Measurements from ENCODE around the gene CFAP97D1.

CFAP97D1 gene

GRCh38 chr17:43814714-43815113 lies 34.5 kb downstream of the CFAP97D1 start:
- no peak overlapping the region for H3K27ac ChIP-seq (replicated peaks; ENCODE audit: low read length)
- no peak overlapping the region for H3K4ac ChIP-seq (ENCODE audit: low read length)
- H3K4me1 ChIP-seq (ENCODE audit: control insufficient read depth in 2 of 2, insufficient read depth in 1 of 2, low read depth in 1 of 2, low read length in 2 of 2): no peaks in the 10 kb centered on the region
- H3K18ac ChIP-seq (ENCODE audit: low read length): no peak overlapping the region
- H3K9ac ChIP-seq (ENCODE audit: low read depth, low read length, poor library complexity): no peak overlapping the region
- H2BK12ac ChIP-seq (ENCODE audit: low read length): no peak overlapping the region
- H2BK5ac ChIP-seq (ENCODE audit: low read length): no peak overlapping the region
- H3K23ac ChIP-seq (ENCODE audit: low read depth, low read length, poor library complexity): no peak overlapping the region
- H2AFZ ChIP-seq (ENCODE audit: low read length): no peak overlapping the region
- H3K9me3 ChIP-seq (replicated peaks in 1 of 2; ENCODE audit: control insufficient read depth in 2 of 2, insufficient read depth in 1 of 2, low read depth in 1 of 2, low read length in 2 of 2): no peaks in the 10 kb centered on the region
- no peak overlapping the region for H2BK15ac ChIP-seq (ENCODE audit: low read length)
- no peak for DNase-seq (ENCODE audit: low spot score)
- no peak overlapping the region for H2AK5ac ChIP-seq (ENCODE audit: low read depth, low read length)
- H3K14ac ChIP-seq (ENCODE audit: low read length): no peak overlapping the region
- H3K4me2 ChIP-seq (ENCODE audit: insufficient read depth, low read length, poor library complexity, severe bottlenecking): no peak overlapping the region
- H3K36me3 ChIP-seq (replicated peaks in 1 of 2; ENCODE audit: control insufficient read depth in 2 of 2, insufficient read depth in 2 of 2, low read length in 2 of 2): peaks cover 0 to 10% of the 10 kb centered on the region in 2 donors
- no peak overlapping the region for H4K91ac ChIP-seq (ENCODE audit: low read depth, low read length, poor library complexity)
- H3K79me1 ChIP-seq (ENCODE audit: low read depth, low read length): no peaks in the 10 kb centered on the region
- no peak overlapping the region for H2BK120ac ChIP-seq (ENCODE audit: low read depth, low read length)
- whole genome bisulfite sequencing, 2 donors (ENCODE audit: extremely low coverage in 2 of 2, insufficient read length in 2 of 2, insufficient replicate concordance in 1 of 2): no CpG with 5 or more reads among the region's 1 CpG
- H4K8ac ChIP-seq (ENCODE audit: low read depth, low read length): no peak overlapping the region
- no peak overlapping the region for H3K4me3 ChIP-seq (ENCODE audit: low read length in 2 of 2)
- H3K27me3 ChIP-seq (ENCODE audit: control insufficient read depth in 3 of 3, insufficient read depth in 3 of 3, low read depth in 1 of 3, low read length in 3 of 3): no peaks in the 10 kb centered on the region

- H2AK5ac ChIP-seq (ENCODE audit: low read depth, low read length): no peak overlapping the region
Measured at GRCh38 chr17:43816336-43817320, 36.4 kb downstream of the CFAP97D1 start.

GRCh38 chr17:43817826-43818225 lies 37.6 kb downstream of the CFAP97D1 start:
- Histone ChIP-seq H3K4ac (ENCODE audit: low read length) (no peak overlapping the region), H2AFZ (ENCODE audit: low read length) (no peak overlapping the region), H3K23ac (ENCODE audit: low read depth, low read length, poor library complexity) (no peak overlapping the region), H3K18ac (ENCODE audit: low read length) (no peak overlapping the region), H3K4me2 (ENCODE audit: insufficient read depth, low read length, poor library complexity, severe bottlenecking) (no peak overlapping the region), H3K4me1 (ENCODE audit: control insufficient read depth in 2 of 2, insufficient read depth in 1 of 2, low read depth in 1 of 2, low read length in 2 of 2) (no peaks in the 10 kb centered on the region), H2BK12ac (ENCODE audit: low read length) (no peak overlapping the region), H4K8ac (ENCODE audit: low read depth, low read length) (no peak overlapping the region), H3K9me3 (replicated peaks in 1 of 2; ENCODE audit: control insufficient read depth in 2 of 2, insufficient read depth in 1 of 2, low read depth in 1 of 2, low read length in 2 of 2) (no peaks in the 10 kb centered on the region), H2BK15ac (ENCODE audit: low read length) (no peak overlapping the region), H3K9ac (ENCODE audit: low read depth, low read length, poor library complexity) (no peak overlapping the region), H3K36me3 (replicated peaks in 1 of 2; ENCODE audit: control insufficient read depth in 2 of 2, insufficient read depth in 2 of 2, low read length in 2 of 2) (peaks cover 0 to 8% of the 10 kb centered on the region in 2 donors), H2BK120ac (ENCODE audit: low read depth, low read length) (no peak overlapping the region), H3K27ac (replicated peaks; ENCODE audit: low read length) (no peak overlapping the region), H2AK5ac (ENCODE audit: low read depth, low read length) (no peak overlapping the region), H4K91ac (ENCODE audit: low read depth, low read length, poor library complexity) (no peak overlapping the region), H3K14ac (ENCODE audit: low read length) (no peak overlapping the region), H3K4me3 (ENCODE audit: low read length in 2 of 2) (no peak overlapping the region), H3K79me1 (ENCODE audit: low read depth, low read length) (peaks cover 3% of the 10 kb centered on the region), H3K27me3 (ENCODE audit: control insufficient read depth in 3 of 3, insufficient read depth in 3 of 3, low read depth in 1 of 3, low read length in 3 of 3) (no peaks in the 10 kb centered on the region), H2BK5ac (ENCODE audit: low read length) (no peak overlapping the region)
- DNase-seq (ENCODE audit: low spot score): no peak
- no CpG with 5 or more reads among the region's 9 CpGs for WGBS, 2 donors (ENCODE audit: extremely low coverage in 2 of 2, insufficient read length in 2 of 2, insufficient replicate concordance in 1 of 2)

More at GRCh38 chr17:43816336-43817320, 36.4 kb downstream of the CFAP97D1 start:
- Histone ChIP-seq H4K8ac (ENCODE audit: low read depth, low read length) (no peak overlapping the region), H3K27ac (replicated peaks; ENCODE audit: low read length) (no peak overlapping the region), H3K18ac (ENCODE audit: low read length) (peak overlapping the region; percentile 36), H3K23ac (ENCODE audit: low read depth, low read length, poor library complexity) (no peak overlapping the region), H3K9me3 (replicated peaks in 1 of 2; ENCODE audit: control insufficient read depth in 2 of 2, insufficient read depth in 1 of 2, low read depth in 1 of 2, low read length in 2 of 2) (no peaks in the 10 kb centered on the region), H2BK15ac (ENCODE audit: low read length) (no peak overlapping the region), H2BK120ac (ENCODE audit: low read depth, low read length) (no peak overlapping the region), H4K91ac (ENCODE audit: low read depth, low read length, poor library complexity) (no peak overlapping the region), H2AFZ (ENCODE audit: low read length) (no peak overlapping the region), H3K14ac (ENCODE audit: low read length) (no peak overlapping the region), H3K9ac (ENCODE audit: low read depth, low read length, poor library complexity) (peak overlapping the region; percentile 79), H3K4me2 (ENCODE audit: insufficient read depth, low read length, poor library complexity, severe bottlenecking) (no peak overlapping the region), H3K27me3 (ENCODE audit: control insufficient read depth in 3 of 3, insufficient read depth in 3 of 3, low read depth in 1 of 3, low read length in 3 of 3) (no peaks in the 10 kb centered on the region), H3K4ac (ENCODE audit: low read length) (no peak overlapping the region), H2BK12ac (ENCODE audit: low read length) (peak overlapping the region; percentile 75), H3K4me3 (ENCODE audit: low read length in 2 of 2) (no peak overlapping the region), H2BK5ac (ENCODE audit: low read length) (no peak overlapping the region), H3K4me1 (ENCODE audit: control insufficient read depth in 2 of 2, insufficient read depth in 1 of 2, low read depth in 1 of 2, low read length in 2 of 2) (no peaks in the 10 kb centered on the region), H3K79me1 (ENCODE audit: low read depth, low read length) (peaks cover 3% of the 10 kb centered on the region), H3K36me3 (replicated peaks in 1 of 2; ENCODE audit: control insufficient read depth in 2 of 2, insufficient read depth in 2 of 2, low read length in 2 of 2) (peaks cover 0 to 10% of the 10 kb centered on the region in 2 donors)
- no peak for DNase-seq (ENCODE audit: low spot score)
- no CpG with 5 or more reads among the region's 24 CpGs for WGBS, 2 donors (ENCODE audit: extremely low coverage in 2 of 2, insufficient read length in 2 of 2, insufficient replicate concordance in 1 of 2)

- no peak overlapping the region for H2BK15ac ChIP-seq (ENCODE audit: low read length)
- no peak overlapping the region for H4K8ac ChIP-seq (ENCODE audit: low read depth, low read length)
- H3K9me3 ChIP-seq (replicated peaks in 1 of 2; ENCODE audit: control insufficient read depth in 2 of 2, insufficient read depth in 1 of 2, low read depth in 1 of 2, low read length in 2 of 2): no peaks in the 10 kb centered on the region
- DNase-seq (ENCODE audit: low spot score): no peak
- H3K27me3 ChIP-seq (ENCODE audit: control insufficient read depth in 3 of 3, insufficient read depth in 3 of 3, low read depth in 1 of 3, low read length in 3 of 3): no peaks in the 10 kb centered on the region
- H3K14ac ChIP-seq (ENCODE audit: low read length): no peak overlapping the region
- no peak overlapping the region for H2AFZ ChIP-seq (ENCODE audit: low read length)
- no peak overlapping the region for H3K4me2 ChIP-seq (ENCODE audit: insufficient read depth, low read length, poor library complexity, severe bottlenecking)
- H2BK5ac ChIP-seq (ENCODE audit: low read length): no peak overlapping the region
- no peak overlapping the region for H3K4ac ChIP-seq (ENCODE audit: low read length)
- H3K23ac ChIP-seq (ENCODE audit: low read depth, low read length, poor library complexity): no peak overlapping the region
- no peak overlapping the region for H2AK5ac ChIP-seq (ENCODE audit: low read depth, low read length)
- WGBS, 2 donors (ENCODE audit: extremely low coverage in 2 of 2, insufficient read length in 2 of 2, insufficient replicate concordance in 1 of 2): no CpG with 5 or more reads among the region's 5 CpGs
- no peak overlapping the region for H3K18ac ChIP-seq (ENCODE audit: low read length)
- no peak overlapping the region for H3K9ac ChIP-seq (ENCODE audit: low read depth, low read length, poor library complexity)
- no peak overlapping the region for H3K4me3 ChIP-seq (ENCODE audit: low read length in 2 of 2)
- H3K36me3 ChIP-seq (replicated peaks in 1 of 2; ENCODE audit: control insufficient read depth in 2 of 2, insufficient read depth in 2 of 2, low read length in 2 of 2): peaks cover 0 to 6% of the 10 kb centered on the region in 2 donors
- peaks cover 3% of the 10 kb centered on the region for H3K79me1 ChIP-seq (ENCODE audit: low read depth, low read length)
- H2BK120ac ChIP-seq (ENCODE audit: low read depth, low read length): no peak overlapping the region
- no peak overlapping the region for H4K91ac ChIP-seq (ENCODE audit: low read depth, low read length, poor library complexity)
- no peak overlapping the region for H2BK12ac ChIP-seq (ENCODE audit: low read length)
- H3K27ac ChIP-seq (replicated peaks; ENCODE audit: low read length): no peak overlapping the region
- H3K4me1 ChIP-seq (ENCODE audit: control insufficient read depth in 2 of 2, insufficient read depth in 1 of 2, low read depth in 1 of 2, low read length in 2 of 2): no peaks in the 10 kb centered on the region
Measured at GRCh38 chr17:43818966-43819365, 38.7 kb downstream of the CFAP97D1 start.
